K562 (cell line): ENCODE results near the gene ACER1. TPM values are rescaled to one million over a fixed set of nuclear protein-coding genes. Genes with fewer than 3 reads are reported as not detected.
A peak's percentile ranks its signal among the peaks of the same experiment; 100 is the strongest.

Experiments used
- ATAC-seq: fragments of 200-7000 bp; cut with Tn5 transposase; 3 replicates; pipeline ENCODE4 v1.9.1; 2020; ENCODE audit warnings: moderate library complexity
- BruUV-seq: library from RNA; stranded (reverse); fragments of 400-500 nt; replicated peaks from 2 replicates; lab custom pipeline; 2021; lab: Mats Ljungman, UMichigan
- CTCF ChIA-PET: fragments of 300-600 bp; formaldehyde crosslinking; extraction: SDS; loops from one replicate; lab custom pipeline; 2021; ENCODE audit warnings: low intra/inter-chr PET ratio; lab: Yijun Ruan, JAX
- POLR2A ChIA-PET: fragments of 300-600, 350-650 bp; sonication (Branson Sonifier 250); formaldehyde crosslinking; extraction: SDS; loops from one replicate; lab custom pipeline; 2021; ENCODE audit warnings: antibody characterized with exemption, inconsistent platforms; lab: Yijun Ruan, JAX
- DNase-seq, 4 experiments: peaks; one replicate each; pipeline versions ENCODE4 v3.0.0 to v3.0.0-alpha.2; 2011 to 2018; ENCODE audit warnings: low spot score in 3 of 4, mixed read lengths in 3 of 4; ENCODE audit errors: extremely low read depth in 1 of 4
- FAIRE-seq: peaks from 2 replicates; lab custom pipeline; 2011; peaks lifted over from hg19 to GRCh38; lab: Jason Lieb, UNC
- H2AFZ ChIP-seq: 2 replicates; pipeline ENCODE4 v1.6.0; 2011; ENCODE audit warnings: low read depth, low read length, control low read depth, inconsistent platforms
- H3K27ac ChIP-seq: fragments of 200-600 bp; 3 replicates; pipeline ENCODE4 v1.8.0; 2011; ENCODE audit warnings: low read depth, mild to moderate bottlenecking, control low read depth, inconsistent platforms, low read length, moderate library complexity, mixed read lengths; ENCODE audit errors: extremely low read depth
- H3K27me3 ChIP-seq, 2 experiments: fragments of 300-600 bp in 1 of 2; 2 replicates in 1 of 2; 3 replicates in 1 of 2; pipeline versions ENCODE4 v1.6.0 to v1.8.0; 2011; ENCODE audit warnings: inconsistent platforms in 2 of 2, low read length in 2 of 2, mild to moderate bottlenecking in 1 of 2, mixed read lengths in 1 of 2, moderate library complexity in 1 of 2; ENCODE audit not compliant: control insufficient read depth in 2 of 2, insufficient read depth in 2 of 2
- H3K36me3 ChIP-seq: fragments of 300-600 bp; 3 replicates; pipeline ENCODE4 v1.8.0; 2011; ENCODE audit warnings: mild to moderate bottlenecking, low read length, inconsistent platforms; ENCODE audit not compliant: control insufficient read depth, insufficient read depth
- H3K4me1 ChIP-seq, 2 experiments: fragments of 200-600 bp in 1 of 2; replicated peaks in 1 of 2; 2 replicates in 1 of 2; 3 replicates in 1 of 2; pipeline versions ENCODE4 v1.5.1 to v1.8.0; 2011; ENCODE audit warnings: inconsistent platforms in 2 of 2, low read length in 2 of 2, mild to moderate bottlenecking in 1 of 2, mixed read lengths in 1 of 2, moderate library complexity in 1 of 2; ENCODE audit not compliant: control insufficient read depth in 2 of 2, insufficient read depth in 2 of 2
- H3K4me2 ChIP-seq: 2 replicates; pipeline ENCODE4 v1.6.1; 2011; ENCODE audit warnings: low read length, control low read depth, inconsistent platforms, mixed read lengths; ENCODE audit not compliant: insufficient read depth
- H3K4me3 ChIP-seq: fragments of 200-600 bp; sonication (generic), shearing (Covaris generic); 2 replicates; pipeline ENCODE4 v1.5.1; 2016; ENCODE audit warnings: control low read depth, inconsistent platforms
- H3K79me2 ChIP-seq: fragments of 200-600 bp; 3 replicates; pipeline ENCODE4 v1.8.0; 2011; ENCODE audit warnings: low read length, inconsistent platforms; ENCODE audit not compliant: control insufficient read depth, insufficient read depth
- H3K9ac ChIP-seq, 2 experiments: 2 replicates each; pipeline versions ENCODE4 v1.6.0 to v1.6.1; 2011; ENCODE audit warnings: low read depth in 2 of 2, low read length in 2 of 2, control low read depth in 1 of 2, inconsistent platforms in 1 of 2, mild to moderate bottlenecking in 1 of 2, mixed read lengths in 1 of 2; ENCODE audit not compliant: insufficient read depth in 1 of 2
- H3K9me1 ChIP-seq: one replicate; pipeline ENCODE4 v1.6.0; 2011; ENCODE audit warnings: inconsistent platforms, mild to moderate bottlenecking, low read length, moderate library complexity; ENCODE audit not compliant: control insufficient read depth, insufficient read depth
- H3K9me3 ChIP-seq: replicated peaks from 2 replicates; pipeline ENCODE4 v1.5.1; 2011; ENCODE audit warnings: low read depth, low read length, inconsistent platforms; ENCODE audit not compliant: control insufficient read depth, insufficient read depth
- H4K20me1 ChIP-seq: replicated peaks from 2 replicates; pipeline ENCODE4 v1.6.1; 2011; ENCODE audit warnings: low read length, inconsistent platforms, mixed read lengths; ENCODE audit not compliant: control insufficient read depth, insufficient read depth
- CTCF ChIP-seq, 3 experiments: IDR thresholded peaks in 2 of 3; conservative IDR thresholded peaks in 1 of 3; 2 replicates each; pipeline ENCODE4 v1.5.1; 2011 to 2012; ENCODE audit warnings: low read length in 3 of 3, mild to moderate bottlenecking in 3 of 3, control low read depth in 2 of 3, improper control_type of control experiment in 1 of 3, inconsistent platforms in 1 of 3, low read depth in 1 of 3, mixed read lengths in 1 of 3, moderate library complexity in 1 of 3; ENCODE audit not compliant: insufficient read depth in 2 of 3
- ELF1 ChIP-seq: fragments of 200-800 bp; sonication (Bioruptor generic); IDR thresholded peaks from 2 replicates; pipeline ENCODE4 v1.6.1; 2016; ENCODE audit warnings: missing genetic modification characterization, missing compliant biosample characterization
- HDAC8 ChIP-seq: fragments of 450-650 bp; IDR thresholded peaks from 2 replicates; pipeline ENCODE4 v1.6.1; 2016; ENCODE audit warnings: mild to moderate bottlenecking, missing genetic modification characterization, moderate library complexity, missing compliant biosample characterization
- KAT8 ChIP-seq: fragments of 450-650 bp; IDR thresholded peaks from 2 replicates; pipeline ENCODE4 v1.6.1; 2016; ENCODE audit warnings: low read depth, mild to moderate bottlenecking
- RBM22 ChIP-seq: fragments of 200-400 bp; formaldehyde crosslinking; IDR thresholded peaks from 2 replicates; pipeline ENCODE4 v1.6.1; 2018; ENCODE audit warnings: low read length, low read depth; ENCODE audit not compliant: poor library complexity, severe bottlenecking
- SMC3 ChIP-seq: conservative IDR thresholded peaks from 2 replicates; pipeline ENCODE4 v1.6.1; 2011; ENCODE audit warnings: low read depth, low read length, improper control_type of control experiment; ENCODE audit not compliant: insufficient read depth
- ZNF431 ChIP-seq: sonication (generic); formaldehyde crosslinking; IDR thresholded peaks from 2 replicates; pipeline ENCODE4 v1.8.0; 2022; ENCODE audit warnings: mild to moderate bottlenecking, missing genetic modification reagents
- WGBS: fragments of 100-300 bp; shearing (Covaris generic); methylation state at CpG from one replicate; pipeline ENCODE4 v1.1.6; 2016; ENCODE audit warnings: low coverage, mixed read lengths; ENCODE audit not compliant: insufficient coverage; ENCODE audit errors: missing lambda C conversion rate; 5-methylcytosine and 5-hydroxymethylcytosine counted together
- in situ Hi-C: fragments of 300-500 bp; cut with MboI; formaldehyde crosslinking; loops from 4 replicates; pipeline ENCODE4 v1.15.0; 2018; ENCODE audit warnings: inconsistent platforms, mixed read lengths
- intact Hi-C: fragments of 100-400 bp; cut with micrococcal nuclease; formaldehyde crosslinking; loops from 2 replicates; pipeline ENCODE4 v1.14.2; 2022
- polyA plus RNA-seq, 8 experiments: library from polyadenylated mRNA; depleted of rRNA in 4 of 8; stranded (reverse) in 5 of 8; unstranded in 3 of 8; fragments of >200 nt; fragmentation: Nextera tagmentation in 2 of 8; fragmentation: Illumina TruSeq in 1 of 8; extraction: Ambion mirVana in 2 of 8; extraction: Trizol in 1 of 8; gene quantifications; 2 replicates each; pipeline versions ENCODE4 v1.2.1 to v1.2.3, GENCODE V29; 2011 to 2014; ENCODE audit warnings: inconsistent platforms in 1 of 8, missing spikeins in 1 of 8
- total RNA-seq, 7 experiments: library from RNA; depleted of rRNA in 6 of 7; stranded (reverse); fragments of >200 nt in 6 of 7; fragmentation: Illumina TruSeq in 2 of 7; extraction: Trizol in 2 of 7; gene quantifications; 2 replicates each; pipeline versions ENCODE4 v1.2.1 to v1.2.3, GENCODE V29; 2011 to 2021; ENCODE audit warnings: low replicate concordance in 1 of 7
- TF ChIP-seq, protein P1 (sequence below): fragments of 150-350 bp; IDR thresholded peaks from 2 replicates; pipeline ENCODE4 v1.6.1; 2014; ENCODE audit warnings: low read depth, mild to moderate bottlenecking, low read length, borderline replicate concordance
- TF ChIP-seq, protein P2 (sequence below): sonication (generic); formaldehyde crosslinking; IDR thresholded peaks from 2 replicates; pipeline ENCODE4 v1.8.0; 2022; ENCODE audit warnings: missing genetic modification reagents, mild to moderate bottlenecking, moderate library complexity, borderline replicate concordance
- TF ChIP-seq, protein P3 (sequence below), 2 experiments: fragments of 450-650 bp; IDR thresholded peaks; 2 replicates each; pipeline ENCODE4 v1.6.1; 2016

ACER1 gene
- total and polyA plus RNA-seq, 9 of the 15 experiments (the other 6 are each of a cell fraction or from before 2014, with no cell fraction given): not detected

DNA sequence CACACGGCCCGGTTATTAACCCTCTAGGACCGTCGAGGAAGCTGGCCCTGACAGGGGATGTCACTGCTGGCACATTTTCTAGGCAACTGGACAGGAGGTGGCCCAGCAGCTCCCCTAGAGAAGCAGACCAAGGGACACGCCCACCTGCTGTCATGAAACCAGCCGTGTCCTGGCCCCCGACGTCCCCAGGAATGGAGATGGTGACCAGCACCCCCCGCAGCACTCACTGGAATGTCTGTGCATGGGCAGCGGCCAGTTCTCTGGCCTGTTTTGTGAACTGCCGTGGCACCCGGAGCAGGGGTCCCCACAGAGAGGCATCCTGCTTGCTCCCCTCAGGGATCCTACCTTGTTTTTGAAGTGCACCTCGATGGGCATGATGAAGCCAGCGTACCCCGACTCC is 71.5 kb downstream of the ACER1 start (continued):
- TF ChIP-seq, protein P1, sequence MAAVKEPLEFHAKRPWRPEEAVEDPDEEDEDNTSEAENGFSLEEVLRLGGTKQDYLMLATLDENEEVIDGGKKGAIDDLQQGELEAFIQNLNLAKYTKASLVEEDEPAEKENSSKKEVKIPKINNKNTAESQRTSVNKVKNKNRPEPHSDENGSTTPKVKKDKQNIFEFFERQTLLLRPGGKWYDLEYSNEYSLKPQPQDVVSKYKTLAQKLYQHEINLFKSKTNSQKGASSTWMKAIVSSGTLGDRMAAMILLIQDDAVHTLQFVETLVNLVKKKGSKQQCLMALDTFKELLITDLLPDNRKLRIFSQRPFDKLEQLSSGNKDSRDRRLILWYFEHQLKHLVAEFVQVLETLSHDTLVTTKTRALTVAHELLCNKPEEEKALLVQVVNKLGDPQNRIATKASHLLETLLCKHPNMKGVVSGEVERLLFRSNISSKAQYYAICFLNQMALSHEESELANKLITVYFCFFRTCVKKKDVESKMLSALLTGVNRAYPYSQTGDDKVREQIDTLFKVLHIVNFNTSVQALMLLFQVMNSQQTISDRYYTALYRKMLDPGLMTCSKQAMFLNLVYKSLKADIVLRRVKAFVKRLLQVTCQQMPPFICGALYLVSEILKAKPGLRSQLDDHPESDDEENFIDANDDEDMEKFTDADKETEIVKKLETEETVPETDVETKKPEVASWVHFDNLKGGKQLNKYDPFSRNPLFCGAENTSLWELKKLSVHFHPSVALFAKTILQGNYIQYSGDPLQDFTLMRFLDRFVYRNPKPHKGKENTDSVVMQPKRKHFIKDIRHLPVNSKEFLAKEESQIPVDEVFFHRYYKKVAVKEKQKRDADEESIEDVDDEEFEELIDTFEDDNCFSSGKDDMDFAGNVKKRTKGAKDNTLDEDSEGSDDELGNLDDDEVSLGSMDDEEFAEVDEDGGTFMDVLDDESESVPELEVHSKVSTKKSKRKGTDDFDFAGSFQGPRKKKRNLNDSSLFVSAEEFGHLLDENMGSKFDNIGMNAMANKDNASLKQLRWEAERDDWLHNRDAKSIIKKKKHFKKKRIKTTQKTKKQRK: no peak

DNA sequence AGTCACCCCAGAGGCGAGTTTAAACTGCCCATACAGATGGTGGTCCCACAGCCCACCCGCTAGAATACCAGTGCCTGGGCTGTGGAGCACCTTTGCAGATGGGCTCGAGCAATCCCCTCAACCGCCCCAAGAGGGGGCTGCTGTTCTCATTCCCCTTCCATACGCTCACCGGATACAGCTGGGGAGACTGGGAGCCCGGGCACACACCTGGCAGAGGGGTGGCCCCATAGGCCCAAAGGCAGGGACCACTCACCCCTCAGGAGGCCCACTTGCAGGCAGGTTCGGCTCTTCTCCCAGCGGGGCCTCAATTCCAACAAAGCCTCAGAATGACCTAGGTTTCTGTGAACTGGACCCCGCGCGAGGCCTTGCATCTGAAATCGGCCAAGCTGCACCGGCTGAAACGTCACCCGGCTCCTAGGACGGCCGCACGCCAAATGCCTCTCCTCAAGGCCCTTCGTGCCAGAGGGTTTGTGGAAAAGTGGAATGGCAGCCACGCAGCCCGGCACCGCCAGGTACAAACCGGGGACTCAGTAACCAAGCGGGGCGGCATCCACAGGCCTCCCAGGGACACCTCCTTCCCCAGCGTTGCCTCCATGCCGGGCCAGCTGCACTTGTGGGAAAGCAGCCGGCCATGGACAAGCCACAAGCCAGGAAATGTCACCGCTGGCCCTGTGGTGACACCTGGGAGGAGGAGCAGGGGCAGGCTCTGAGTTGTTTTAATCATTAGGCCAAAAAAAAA is 72.3 kb downstream of the ACER1 start:
- Histone ChIP-seq H4K20me1 (no peaks in the 10 kb centered on the region), H3K79me2 (peaks cover 71% of the 10 kb centered on the region), H3K4me1 (peaks cover 0 to 19% of the 10 kb centered on the region in 2 experiments; a peak in 2 of 5 replicates), H3K27ac (no peak overlapping the region), H3K36me3 (peaks cover 77% of the 10 kb centered on the region), H3K27me3 (no peaks in the 10 kb centered on the region), H3K4me2 (no peak overlapping the region), H3K9me3 (no peaks in the 10 kb centered on the region), H3K9ac (no peak overlapping the region; a peak in 1 of 4 replicates), H2AFZ (no peak overlapping the region), H3K4me3 (no peak overlapping the region), H3K9me1 (no peaks in the 10 kb centered on the region)
- ChIA-PET CTCF (no interaction called here), POLR2A (interaction anchor here (0.6 to 1.9 kb wide), 3 partner anchors 11 to 18 kb away, joined by 3 to 6 read pairs (median 3); no protein-coding TSS in a partner anchor)
- 84% methylated on average over 18 of the region's 30 CpGs for WGBS
- DNase-seq (peak; percentile 54 to 66 (median 63)), ATAC-seq (peak; percentile 91), FAIRE-seq (peak; percentile 58)
- in situ Hi-C loops (no loop called here), intact Hi-C loops (no loop called here)
- no TSS peak for BruUV-seq
- TF ChIP-seq SMC3 (0 out of 2 replicates have a peak, but pooled peaks have one; percentile 21), HDAC8 (tag) (no peak), KAT8 (no peak), ELF1 (tag) (no peak), ZNF431 (CRISPR knock-in tag) (no peak), RBM22 (no peak), CTCF (IDR thresholded peaks at IDR 0.05 in 2 of 3, conservative IDR thresholded peaks at IDR 0.05 in 1 of 3; ENCODE audit: insufficient read depth in 2 of 3, low read depth in 1 of 3, low read length in 3 of 3) (peak; percentile 61 to 72 (median 68))
- TF ChIP-seq, protein P2, sequence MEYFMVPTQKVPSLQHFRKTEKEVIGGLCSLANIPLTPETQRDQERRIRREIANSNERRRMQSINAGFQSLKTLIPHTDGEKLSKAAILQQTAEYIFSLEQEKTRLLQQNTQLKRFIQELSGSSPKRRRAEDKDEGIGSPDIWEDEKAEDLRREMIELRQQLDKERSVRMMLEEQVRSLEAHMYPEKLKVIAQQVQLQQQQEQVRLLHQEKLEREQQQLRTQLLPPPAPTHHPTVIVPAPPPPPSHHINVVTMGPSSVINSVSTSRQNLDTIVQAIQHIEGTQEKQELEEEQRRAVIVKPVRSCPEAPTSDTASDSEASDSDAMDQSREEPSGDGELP (CRISPR knock-in tag): peak; percentile 38; the same call in 1 of the 2 replicates
- TF ChIP-seq, protein P3, sequence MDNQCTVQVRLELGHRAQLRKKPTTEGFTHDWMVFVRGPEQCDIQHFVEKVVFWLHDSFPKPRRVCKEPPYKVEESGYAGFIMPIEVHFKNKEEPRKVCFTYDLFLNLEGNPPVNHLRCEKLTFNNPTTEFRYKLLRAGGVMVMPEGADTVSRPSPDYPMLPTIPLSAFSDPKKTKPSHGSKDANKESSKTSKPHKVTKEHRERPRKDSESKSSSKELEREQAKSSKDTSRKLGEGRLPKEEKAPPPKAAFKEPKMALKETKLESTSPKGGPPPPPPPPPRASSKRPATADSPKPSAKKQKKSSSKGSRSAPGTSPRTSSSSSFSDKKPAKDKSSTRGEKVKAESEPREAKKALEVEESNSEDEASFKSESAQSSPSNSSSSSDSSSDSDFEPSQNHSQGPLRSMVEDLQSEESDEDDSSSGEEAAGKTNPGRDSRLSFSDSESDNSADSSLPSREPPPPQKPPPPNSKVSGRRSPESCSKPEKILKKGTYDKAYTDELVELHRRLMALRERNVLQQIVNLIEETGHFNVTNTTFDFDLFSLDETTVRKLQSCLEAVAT (IDR thresholded peaks at IDR 0.05): 0 out of 4 replicates have a peak, but pooled peaks of 1 of the 2 experiments have one; percentile 18
